OCI-LY1 (cell line): ENCODE data around the gene IGFBP2.

Experiments used
- CTCF ChIP-seq: fragments of 200-600 bp; sonication (generic), shearing (Covaris generic); IDR thresholded peaks from 2 replicates; pipeline ENCODE4 v1.5.1; 2017; ENCODE audit warnings: mild to moderate bottlenecking, antibody characterized with exemption, low read length, moderate library complexity, mixed read lengths
- EZH2 ChIP-seq: fragments of 200-600 bp; sonication (generic), shearing (Covaris generic); IDR thresholded peaks from 2 replicates; pipeline ENCODE4 v1.8.0; 2017; ENCODE audit warnings: borderline replicate concordance, mixed run types, mild to moderate bottlenecking, antibody characterized with exemption, low read length, moderate library complexity, mixed read lengths

GRCh38 chr2:216633616-216634369 lies 573 bp downstream of the IGFBP2 start:
- TF ChIP-seq CTCF = no peak
- no peak for TF ChIP-seq EZH2
